Stimulated activated CD8-positive, alpha-beta memory T cell treated with anti-CD3 and anti-CD28 coated beads, Interleukin-2, amount 100 ng/mL, for 48 hours (primary cell): Measurements from ENCODE around the gene PERM1.
"Not testable (repeated sequence)": the region's sequence is repeated elsewhere in the genome, so short reads cannot be mapped to it uniquely, and the experiment has no call there.

Experiments used
- DNase-seq, 2 donors: peaks; one replicate each; pipeline ENCODE4 v3.0.0-alpha.2; 2020; ENCODE audit warnings: low read depth in 2 of 2

PERM1 gene

DNA sequence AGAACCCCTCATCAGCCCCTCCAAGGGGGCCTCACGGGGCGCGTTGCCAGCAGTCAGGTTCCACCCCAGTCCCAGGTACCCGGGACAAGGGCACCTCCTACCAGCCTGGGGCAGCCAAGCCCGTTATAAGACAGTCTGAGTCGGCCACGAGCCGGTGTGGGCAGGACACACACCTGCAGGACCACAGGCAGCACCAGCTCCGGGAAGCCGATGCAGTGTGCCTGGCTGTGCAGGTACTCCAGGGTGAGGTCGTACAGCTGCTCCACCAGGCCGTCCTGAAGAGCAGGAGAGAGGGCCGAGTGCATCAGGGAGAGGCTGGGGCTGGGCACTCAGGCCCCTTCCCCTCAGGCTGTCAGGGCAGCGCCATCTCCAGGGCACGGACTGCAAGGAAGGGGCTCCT lies 33.9 kb downstream of the PERM1 start:
- no peak for DNase-seq

DNA sequence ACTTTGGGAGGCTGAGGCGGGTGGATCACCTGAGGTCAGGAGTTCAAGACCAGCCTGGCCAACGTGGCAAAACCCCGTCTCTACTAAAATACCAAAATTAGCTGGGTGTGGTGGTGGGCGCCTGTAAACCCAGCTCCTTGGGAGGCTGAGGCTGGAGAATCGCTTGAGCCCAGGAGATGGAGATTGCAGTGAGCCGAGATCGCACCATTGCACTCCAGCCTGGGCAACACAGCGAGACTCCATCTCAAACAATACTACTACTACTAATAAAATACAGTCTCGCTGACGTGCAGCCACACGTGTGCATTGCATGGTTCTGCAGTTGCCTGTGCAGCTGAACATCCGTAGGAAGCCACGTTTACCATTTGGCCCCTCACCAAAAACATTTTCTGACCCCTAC lies 35.1 kb downstream of the PERM1 start:
- not testable (repeated sequence) for DNase-seq

DNA sequence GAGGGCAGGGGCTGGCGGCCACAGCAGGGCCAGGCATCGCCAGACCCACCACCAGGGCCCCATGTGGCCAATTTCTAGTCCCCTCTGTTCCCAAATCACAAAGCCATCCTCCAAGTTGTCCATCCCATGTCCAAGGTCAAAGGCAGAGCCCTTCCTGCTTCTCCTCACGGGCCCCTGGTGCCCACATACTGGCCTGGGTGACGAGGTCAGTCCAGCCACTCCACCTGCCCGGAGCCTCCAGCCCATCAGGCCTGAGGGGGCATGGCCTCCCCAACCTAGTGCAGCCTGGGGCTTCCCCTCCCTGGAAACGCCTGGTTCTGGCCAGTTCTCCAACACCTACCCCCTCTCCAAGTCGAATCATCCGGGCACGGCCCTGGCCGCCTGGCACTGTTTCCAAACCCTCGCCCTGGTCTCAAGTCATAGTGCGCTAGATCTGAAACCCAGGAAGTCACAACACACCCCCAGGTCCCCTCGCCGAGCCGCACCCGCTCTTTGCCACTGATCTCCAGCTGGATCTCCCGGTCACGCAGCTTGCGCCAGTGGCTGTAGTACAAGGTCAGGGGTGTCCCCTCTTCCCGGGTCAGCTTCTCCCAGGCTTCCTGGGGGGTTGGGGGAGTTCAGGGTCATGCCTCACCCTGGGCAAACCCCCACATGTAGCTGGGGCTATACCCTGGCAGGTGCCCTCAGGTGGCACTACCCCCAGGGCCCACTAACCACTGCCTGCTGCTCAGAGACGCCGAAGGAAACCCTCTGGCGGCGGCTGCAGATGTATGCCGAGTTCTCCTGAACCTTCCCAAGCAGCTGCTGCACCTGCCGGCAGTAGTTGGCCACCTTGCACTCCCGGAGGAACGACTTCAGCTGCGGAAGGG lies 36.0 kb downstream of the PERM1 start:
- no peak for DNase-seq

DNA sequence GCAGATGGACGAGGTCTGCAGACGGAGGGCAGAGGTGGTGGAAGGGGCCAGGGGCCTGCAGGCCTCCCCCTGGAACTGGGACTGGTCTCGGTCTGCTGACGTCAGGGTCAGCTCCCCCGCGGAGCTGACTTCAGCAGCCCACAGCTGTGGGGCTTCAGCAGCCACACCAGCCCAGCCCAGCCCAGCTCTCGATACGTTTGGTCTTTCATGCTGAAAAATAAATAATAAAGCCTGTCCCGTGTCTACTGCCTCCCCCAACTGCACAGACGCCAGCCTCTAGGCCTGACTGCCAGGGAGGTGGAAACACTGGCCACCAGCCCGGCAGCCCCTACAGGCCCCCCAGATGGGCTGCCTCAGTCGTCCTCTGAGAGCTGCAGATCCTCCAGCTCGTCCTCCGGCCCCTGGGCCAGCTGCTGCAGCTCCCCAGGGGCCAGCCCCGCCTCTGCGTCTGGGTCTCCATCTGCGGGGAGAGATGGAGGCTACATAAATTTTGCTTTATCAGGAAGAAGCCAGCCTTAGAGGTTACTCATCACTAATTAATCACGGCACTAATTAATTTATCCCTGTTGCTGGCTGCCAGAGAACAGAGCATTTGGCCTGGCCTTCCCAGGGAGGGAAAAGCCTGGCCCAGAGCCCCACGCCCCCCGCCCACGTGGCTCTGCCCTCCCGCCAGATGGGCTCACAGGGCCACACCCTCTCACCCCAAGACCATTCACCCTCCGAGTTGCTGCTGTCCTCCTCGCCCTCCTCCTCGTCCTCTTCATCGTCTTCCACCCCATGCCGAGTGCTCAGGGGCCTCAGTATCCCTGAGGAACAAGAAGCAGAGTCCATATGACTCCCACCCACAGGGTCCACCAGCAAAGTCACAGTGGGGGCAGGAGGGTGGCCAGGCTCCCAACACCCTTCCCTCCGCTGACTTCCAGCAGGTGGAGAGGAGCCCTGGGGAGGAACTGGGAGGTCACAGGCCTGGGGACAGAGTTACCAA lies 37.3 kb downstream of the PERM1 start:
- no peak for DNase-seq

DNA sequence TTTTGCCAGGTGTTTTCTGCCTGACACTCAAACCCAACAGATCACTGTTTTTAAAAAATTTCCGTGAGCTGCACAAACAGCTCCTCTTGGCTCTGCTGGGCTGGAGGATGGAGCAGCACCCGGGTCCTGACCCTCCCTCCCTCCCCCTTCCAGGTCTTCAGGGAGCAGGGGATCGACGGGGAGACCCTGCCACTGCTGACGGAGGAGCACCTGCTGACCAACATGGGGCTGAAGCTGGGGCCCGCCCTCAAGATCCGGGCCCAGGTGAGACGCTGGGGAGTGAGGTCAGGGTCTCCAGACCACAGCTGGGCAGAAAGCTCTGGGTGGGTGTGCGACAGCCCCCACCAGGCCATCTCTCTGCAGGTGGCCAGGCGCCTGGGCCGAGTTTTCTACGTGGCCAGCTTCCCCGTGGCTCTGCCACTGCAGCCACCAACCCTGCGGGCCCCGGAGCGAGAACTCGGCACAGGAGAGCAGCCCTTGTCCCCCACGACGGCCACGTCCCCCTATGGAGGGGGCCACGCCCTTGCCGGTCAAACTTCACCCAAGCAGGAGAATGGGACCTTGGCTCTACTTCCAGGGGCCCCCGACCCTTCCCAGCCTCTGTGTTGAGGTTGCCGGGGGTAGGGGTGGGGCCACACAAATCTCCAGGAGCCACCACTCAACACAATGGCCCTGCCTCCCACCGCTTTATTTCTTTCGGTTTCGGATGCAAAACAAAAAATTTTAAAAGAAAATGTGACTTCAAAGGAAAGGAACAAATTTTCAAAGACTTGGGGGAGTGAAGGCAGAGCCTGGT lies 38.1 kb downstream of the PERM1 start:
- no peak for DNase-seq

DNA sequence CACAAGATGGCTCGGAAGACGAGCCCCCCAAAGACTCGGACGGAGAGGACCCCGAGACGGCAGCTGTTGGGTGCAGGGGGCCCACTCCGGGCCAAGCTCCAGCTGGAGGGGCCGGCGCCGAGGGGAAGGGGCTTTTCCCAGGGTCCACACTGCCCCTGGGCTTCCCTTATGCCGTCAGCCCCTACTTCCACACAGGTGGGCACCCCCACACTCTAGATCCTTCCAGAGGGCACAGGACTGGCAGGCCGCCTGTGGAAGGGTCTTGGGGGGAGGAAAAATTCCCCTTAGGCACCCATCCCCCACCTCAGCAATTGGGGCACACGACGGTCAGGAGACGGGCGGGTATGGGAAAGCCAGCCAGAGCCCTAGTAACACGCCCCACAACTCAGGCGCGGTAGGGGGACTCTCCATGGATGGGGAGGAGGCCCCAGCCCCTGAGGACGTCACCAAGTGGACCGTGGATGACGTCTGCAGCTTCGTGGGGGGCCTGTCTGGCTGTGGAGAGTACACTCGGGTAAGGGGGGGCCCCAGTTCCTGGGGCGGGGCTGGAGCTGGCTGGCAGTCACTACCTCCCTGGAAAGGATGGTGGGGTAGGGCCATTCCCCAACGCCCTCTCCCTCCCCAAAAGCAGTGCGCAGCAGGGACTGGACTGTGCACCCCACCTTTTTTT lies 38.9 kb downstream of the PERM1 start:
- no peak for DNase-seq

DNA sequence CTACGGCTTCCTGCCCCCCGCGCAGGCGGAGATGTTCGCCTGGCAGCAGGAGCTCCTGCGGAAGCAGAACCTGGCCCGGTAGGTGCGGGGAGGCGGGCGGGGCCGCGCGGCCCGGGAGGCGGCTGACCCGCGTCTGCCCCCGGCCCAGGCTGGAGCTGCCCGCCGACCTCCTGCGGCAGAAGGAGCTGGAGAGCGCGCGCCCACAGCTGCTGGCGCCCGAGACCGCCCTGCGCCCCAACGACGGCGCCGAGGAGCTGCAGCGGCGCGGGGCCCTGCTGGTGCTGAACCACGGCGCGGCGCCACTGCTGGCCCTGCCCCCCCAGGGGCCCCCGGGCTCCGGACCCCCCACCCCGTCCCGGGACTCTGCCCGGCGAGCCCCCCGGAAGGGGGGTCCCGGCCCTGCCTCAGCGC lies 39.5 kb downstream of the PERM1 start:
- DNase-seq, result no peak

DNA sequence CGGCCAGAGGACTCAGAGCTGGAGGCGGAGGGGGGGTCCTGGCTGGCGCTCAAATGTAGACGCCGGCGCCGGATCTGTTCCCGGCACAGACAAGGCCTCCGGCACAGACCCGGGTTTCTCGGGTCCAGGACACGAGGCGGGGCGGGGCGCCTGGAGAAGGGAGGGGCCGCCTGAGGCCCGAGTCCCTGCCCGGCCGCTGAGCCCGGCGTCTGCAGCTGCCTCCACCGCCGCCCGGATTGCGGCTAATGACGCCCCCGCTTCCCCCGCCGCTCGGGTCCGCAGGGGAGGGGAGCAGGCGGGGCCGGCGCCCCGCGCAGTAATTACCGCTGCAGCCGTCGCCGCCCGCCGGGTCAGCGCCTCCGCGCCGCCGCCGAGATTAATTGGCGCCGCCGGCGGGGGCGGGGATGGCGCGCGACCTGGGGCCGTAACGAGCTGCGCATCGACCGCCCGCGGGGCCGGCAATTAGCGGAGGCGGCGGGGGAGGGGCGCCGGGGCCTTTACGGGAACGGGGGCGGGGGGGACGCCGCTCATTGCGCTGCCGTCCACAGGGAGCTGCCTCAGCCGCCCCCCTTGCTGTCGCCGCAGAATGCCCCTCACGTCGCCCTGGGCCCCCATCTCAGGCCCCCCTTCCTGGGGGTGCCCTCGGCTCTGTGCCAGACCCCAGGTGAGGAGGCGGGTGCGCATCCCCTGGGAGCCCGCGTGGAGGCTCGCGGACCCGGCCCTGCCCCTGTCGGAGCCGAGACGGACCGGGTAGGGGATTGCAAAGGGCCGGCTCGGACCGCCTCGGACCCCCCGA lies 40.1 kb downstream of the PERM1 start:
- DNase-seq, result no peak

DNA sequence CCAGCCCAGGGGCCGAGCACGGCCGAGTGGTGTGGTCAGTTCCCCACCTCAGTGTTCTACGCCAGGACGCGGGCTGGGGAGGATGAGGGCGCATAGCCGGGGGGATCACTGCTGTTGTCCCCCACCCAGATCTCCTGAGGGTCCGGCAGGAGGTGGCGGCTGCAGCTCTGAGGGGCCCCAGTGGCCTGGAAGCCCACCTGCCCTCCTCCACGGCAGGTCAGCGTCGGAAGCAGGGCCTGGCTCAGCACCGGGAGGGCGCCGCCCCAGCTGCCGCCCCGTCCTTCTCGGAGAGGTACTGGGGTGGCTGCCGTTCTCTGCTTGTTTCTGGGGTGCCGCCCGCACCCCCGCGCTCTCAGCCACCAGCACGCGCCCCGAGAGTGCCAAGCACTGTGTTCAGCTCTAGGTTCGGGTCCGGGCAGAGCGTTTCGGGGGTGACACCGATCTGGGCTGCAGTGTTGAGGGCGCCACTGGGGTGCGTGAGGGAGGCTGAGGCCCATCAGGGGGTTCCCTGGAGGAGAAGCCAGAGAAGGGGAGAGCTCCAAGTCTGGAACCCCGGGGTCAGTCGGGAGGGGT lies 40.8 kb downstream of the PERM1 start:
- DNase-seq, result no peak

DNA sequence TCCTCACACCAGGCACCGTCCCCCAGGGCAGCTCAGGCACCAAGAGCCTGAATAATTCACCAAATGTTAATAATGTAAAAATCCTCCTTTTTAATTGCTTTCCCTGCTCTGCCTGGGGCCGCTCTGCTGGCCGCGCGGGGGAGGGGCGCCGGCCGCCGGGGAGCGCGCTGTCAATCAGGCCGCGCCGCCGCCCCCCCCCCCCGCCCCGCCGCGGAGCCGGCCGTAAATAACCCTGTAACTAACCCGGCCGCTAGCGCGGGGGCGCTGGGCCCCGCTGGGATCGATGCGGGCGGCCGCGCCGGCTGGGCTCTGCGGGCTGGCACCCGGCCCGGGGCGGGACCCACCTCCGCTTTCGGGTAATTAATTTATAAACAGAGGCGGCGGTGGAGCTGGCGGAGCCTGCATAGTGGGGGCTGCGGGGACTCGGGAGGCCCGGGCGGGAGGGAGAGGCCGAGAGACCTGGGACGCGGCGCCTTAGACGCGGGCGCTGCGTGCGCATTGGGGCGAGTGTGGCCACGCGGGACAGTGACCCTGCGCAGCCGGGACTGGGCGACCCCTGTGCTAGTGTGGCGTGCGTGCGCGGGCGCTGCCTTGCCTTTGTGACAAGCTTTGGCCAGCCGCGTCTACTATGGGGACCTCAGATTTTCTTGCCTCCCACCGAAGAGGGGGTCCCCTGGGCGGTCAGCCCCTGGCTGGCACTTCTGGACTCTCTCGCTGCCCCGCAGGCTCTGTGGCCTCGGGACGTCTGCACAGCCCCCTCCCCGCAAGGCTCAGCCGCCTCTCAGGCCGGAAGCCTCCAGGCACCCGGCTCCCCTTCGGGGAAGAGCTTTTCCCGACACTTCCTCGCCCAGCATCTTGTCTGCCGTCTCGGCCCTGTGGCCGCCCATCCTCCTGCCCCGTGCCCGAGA lies 41.5 kb downstream of the PERM1 start:
- no peak for DNase-seq

DNA sequence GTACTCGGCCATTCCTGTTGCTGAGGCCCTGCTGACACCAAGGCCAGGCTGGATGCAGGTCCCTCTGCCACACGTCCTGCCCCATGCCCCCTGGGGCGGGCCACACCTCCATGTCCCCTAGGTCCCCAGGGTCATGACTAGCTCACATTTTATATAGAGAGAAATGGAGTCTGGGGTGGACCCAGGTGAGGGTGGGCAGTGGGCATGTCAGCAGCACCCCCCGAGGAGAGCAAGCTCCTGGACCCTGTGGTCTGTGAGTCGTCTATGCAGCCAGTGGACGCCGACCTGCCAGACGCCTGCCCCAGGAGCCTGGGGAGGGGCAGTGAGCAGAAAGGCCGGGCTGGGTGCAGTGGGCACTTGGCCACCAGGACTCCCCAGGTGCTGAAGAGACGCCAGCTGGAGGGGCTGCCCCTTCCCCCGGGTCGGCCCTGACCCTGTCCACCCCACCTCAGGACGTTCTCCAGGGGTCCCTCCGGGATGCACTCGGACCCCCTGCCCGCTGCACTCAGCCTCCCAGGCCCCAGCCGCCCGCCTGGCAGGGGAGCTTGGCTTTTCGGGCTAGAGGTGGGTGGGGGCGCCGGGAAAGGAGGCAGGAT lies 42.3 kb downstream of the PERM1 start:
- no peak for DNase-seq

DNA sequence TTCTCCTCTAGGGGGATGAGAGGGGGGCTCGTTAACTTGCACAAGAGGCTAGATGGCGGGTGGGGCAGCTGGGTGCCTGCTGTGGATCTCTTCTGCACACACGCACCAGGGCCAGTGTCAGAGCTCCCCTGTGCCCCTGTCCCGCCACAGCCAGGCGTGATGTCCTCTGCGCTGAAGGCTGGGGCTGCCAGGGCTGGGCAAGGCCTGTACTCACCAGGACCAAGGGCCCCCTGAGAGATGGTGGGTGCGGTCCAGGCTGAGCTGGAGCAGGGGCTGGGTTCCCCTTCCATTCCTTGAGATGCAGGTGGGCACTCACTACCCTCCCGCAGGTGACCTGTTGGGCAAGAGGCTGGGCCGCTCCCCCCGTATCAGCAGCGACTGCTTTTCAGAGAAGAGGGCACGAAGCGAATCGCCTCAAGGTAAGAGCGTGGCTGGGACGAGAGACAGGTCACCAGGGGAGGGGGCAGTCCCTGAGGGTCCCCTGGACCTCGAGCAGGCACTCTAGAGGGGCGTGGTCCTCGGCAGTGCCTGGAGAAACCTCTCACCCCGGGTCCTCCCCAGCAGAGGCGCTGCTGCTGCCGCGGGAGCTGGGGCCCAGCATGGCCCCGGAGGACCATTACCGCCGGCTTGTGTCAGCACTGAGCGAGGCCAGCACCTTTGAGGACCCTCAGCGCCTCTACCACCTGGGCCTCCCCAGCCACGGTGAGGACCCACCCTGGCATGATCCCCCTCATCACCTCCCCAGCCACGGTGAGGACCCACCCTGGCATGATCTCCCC lies 43.0 kb downstream of the PERM1 start:
- no peak for DNase-seq

DNA sequence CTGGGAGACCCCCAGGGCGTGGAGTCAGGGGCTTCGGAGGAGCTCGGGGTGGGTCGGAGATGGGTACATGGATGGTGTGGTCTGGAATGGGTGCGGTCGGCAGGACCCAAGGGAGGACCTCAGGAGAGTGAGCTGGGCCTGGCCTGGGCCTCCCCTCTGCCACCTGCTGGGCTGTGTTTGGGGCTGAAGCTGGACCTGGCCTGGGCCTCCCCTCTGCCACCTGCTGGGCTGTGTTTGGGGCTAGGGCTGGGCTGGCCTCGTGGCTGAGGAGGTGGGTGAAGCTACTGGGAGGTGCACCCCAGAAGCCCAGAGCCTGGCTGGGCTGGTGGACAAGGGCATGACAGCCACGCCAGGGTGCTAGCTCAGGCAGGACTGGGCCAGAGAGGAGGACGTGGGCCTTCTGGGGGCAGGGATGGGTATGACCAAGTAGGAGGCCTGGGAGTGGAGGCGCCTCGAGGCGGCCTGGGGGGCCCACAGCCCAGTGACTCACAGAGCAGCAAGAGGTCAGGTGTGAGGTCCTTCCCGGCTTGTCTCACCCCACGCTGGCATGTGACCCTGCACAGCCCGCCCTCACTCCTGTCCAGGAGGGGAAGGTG lies 43.7 kb downstream of the PERM1 start:
- DNase-seq, result no peak

DNA sequence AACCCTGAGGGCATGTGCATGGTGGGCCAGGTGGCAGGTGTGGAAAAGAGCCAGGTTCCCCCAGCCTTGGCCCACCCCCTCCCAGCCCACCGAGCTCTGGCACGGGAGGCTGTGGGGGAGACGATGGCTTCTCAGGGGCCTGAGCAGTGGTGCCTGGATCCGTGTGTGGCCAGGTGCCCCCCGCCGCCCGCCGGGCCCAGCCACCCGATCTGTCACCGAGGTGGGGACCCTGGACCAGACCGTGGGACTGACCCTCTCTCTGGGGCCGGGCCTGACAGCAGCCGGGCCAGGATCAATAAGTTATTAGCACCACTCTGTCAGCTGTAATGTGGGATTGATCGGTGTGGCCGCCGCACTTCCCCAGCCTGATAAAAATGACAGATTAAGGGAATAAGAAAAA lies 44.4 kb downstream of the PERM1 start:
- no peak for DNase-seq

DNA sequence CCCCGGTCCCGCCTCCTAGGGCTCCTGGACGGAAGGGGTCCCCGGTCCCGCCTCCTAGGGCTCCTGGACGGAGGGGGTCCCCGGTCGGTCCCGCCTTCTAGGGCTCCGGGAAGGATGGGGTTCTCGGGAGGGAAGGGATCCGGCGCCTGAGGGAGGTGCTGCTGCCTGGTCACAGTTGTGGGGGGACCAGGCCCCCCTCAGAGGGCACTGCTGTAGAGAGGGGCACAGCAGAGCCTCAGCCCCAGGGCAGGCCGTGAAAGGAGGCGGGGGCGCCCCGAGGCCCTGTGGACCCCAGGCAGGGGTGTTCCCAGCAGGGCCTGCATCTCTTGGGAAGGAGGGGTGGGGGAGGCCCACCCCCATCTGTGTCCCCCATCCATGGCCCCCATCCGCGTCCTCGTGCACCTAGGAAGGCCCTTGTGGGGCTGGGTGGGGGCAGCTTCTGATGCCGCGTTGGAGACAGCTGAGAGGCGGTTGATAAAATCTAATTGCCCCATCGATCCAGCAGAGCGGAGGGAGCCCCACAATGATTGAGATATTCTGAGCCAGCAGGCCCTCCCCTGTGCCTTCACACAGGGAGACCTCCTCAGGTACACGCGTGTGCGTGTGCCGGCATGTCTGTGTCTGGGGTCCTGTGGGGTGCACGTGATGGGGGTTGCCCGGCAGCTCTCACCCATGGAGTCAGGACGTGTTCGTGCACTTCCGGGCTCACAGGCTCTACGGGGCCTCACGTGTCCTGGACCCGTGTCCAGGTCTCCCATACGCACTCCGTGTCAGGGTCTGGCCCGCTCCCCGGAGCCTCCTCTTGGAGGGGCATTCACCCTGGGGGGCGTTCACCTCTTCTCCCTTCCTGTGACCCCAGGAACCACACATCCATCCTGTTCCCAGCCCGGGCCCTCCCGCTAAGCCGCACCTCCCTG lies 45.3 kb downstream of the PERM1 start:
- DNase-seq, result no peak

DNA sequence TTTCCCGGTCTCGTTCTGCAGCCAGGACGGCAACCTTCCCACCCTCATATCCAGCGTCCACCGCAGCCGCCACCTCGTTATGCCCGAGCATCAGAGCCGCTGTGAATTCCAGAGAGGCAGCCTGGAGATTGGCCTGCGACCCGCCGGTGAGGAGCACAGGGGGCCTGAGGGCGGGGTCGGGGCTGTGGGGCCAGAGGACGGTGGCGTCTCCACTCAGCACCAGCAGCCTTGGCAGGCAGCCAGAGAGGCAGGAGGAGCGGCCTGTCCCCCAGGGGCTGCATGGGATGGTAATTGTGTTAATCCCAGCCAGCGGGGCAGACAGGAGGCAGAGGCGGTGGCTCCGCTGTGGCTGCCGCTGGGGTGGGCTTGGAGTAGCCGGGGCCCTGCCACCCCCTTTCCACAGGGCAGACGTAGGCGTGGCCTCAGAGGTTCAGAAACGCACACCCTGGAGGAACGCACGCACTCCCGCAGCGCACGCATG lies 46.1 kb downstream of the PERM1 start:
- DNase-seq, result no peak
